GM12892 (cell line): Measurements from ENCODE around the gene RPL34.

Experiments used
- POLR2A ChIP-seq: IDR thresholded peaks from 2 replicates; pipeline ENCODE4 v1.6.1; 2011; ENCODE audit warnings: low read depth, low read length, control low read depth
- TAF1 ChIP-seq: IDR thresholded peaks from 2 replicates; pipeline ENCODE4 v1.6.1; 2011; ENCODE audit warnings: low read depth, mild to moderate bottlenecking, control low read depth, low read length, borderline replicate concordance

GRCh38 chr4:108570993-108571569 lies 49.3 kb upstream of the RPL34 start:
- TF ChIP-seq TAF1 (no peak), POLR2A (no peak)
